Activated CD4-positive, CD25-positive, alpha-beta regulatory T cell treated with anti-CD3 and anti-CD28 coated beads, Interleukin-2, amount 50 U/mL, for 16 hours (primary cell): ENCODE results near the gene ROR2.

Experiments used
- DNase-seq: peaks from one replicate; pipeline ENCODE4 v3.0.0-alpha.2; 2020; ENCODE audit warnings: low read depth, low spot score

Gene ROR2

DNA sequence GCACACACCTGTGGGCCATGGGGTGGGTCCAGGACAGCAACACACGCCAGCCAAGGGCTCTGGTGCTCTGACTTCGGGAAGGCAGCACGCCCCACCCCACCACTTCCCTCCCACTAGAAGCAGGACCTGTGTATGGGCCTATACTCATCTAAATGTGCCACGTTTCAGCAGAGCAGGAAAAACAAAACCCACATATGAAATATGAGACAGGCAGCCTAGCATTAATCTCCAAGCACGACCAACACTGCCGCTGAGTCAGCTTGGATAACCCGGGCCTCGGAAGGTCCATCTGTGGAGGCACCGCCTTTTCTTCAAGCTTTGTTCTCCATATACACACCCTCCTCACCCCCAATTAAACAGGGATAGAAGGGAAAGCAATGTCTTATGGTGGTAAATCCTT is 203.1 kb downstream of the ROR2 start:
- DNase-seq, result no peak

DNA sequence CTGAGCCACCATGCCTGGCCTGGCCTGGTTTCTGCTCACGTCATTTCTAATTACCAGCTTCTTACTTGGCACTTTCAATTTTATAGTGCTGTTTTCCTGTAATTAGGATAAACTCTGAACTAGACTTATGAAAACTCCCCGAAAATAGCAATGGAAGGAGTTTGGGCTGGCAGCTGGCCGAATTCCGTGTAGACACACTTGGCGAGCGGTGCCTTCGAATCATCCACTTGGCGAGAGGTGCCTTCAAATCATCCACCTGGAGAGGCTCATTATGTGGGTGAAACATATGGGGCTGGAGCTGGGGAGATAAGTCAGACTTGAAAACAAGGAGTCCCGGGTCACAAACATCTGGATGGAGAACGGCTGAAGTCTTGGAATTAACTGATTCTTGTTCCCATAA is 203.7 kb downstream of the ROR2 start:
- DNase-seq, result no peak

DNA sequence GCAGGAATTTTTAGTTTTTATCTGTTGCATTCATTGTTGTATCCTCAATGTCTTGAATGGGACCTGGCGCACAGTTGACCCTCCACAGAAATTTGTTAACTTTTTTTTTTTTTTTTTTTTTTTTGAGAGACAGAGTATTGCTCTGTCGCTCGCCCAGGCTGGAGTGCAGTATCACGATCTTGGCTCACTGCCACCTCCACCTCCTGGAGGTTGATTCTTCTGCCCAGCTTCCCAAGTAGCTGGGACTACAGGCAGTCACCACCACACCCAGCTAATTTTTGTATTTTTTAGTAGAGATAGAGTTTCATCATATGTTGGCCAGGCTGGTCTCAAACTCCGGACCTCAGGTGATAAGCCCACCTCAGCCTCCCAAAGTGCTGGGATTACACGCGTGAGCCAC is 205.9 kb downstream of the ROR2 start:
- no peak for DNase-seq

DNA sequence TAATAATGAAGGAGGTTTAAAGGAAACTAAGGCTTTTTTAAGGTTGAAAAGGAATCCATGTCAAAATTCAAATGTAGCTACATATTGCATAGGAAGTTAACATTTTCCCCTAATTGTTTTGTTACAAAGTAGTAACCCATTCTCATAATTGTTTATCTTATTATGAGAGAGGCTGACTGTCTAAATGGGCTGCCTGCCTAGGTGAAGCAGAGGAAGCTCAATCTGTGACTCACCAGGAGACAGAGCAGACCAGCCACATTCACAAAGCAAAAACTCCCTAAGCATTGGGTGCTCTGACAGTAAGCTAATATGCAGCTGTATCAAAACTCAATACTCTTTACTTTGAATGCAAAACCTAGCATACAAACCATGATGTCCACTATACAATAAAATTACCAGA is 208.5 kb downstream of the ROR2 start:
- DNase-seq, result no peak

DNA sequence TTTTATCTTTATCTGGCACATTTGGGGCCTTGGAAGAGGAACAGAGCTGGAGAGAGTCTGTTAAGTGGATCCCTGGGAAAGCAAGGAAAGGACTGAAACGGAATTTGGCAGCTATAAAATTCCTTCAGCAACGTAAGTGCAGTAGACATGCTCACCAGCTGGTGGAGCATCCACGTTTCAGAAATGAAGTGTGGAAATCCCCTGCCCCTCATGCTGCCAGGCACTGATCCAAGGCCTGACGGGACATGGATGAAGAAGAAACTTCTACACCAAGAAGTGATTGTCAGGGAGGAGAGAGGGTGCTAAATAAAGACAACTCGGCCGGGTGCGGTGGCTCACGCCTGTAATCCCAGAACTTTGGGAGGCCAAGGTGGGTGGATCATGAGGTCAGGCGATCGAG is 209.3 kb downstream of the ROR2 start:
- no peak for DNase-seq

DNA sequence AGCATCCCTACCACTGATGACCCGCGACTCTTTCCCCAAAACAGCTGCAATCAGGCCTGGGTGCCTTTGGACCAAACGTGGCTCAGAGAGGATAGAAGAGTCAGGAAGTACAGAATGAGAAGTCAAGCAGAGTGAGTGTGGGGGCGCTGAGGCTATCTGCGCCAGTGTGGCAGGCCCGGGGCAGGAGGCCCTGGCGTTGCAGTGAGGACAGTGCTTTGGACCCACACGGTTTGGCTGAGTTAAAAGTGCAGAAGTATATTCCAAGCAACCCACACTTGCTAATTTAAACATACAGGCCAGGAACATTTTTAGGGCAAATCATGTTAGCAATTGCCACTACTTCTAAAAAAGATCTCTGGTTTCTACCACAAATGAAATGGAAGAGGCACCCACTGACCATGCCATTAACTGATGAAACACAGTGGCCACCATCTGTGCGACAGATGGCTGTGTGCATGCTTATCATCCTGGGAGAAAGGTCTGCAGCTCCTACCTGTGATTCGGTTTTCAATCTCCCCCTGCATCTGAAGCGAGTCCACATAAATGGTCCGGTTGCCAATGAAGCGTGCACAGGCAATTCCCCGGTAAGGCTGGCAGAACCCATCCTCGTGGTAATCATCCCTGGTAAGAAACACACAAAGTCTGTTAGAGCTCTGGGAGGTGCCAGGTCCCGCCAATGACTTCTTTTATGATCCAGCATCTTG is 213.0 kb downstream of the ROR2 start:
- no peak for DNase-seq

DNA sequence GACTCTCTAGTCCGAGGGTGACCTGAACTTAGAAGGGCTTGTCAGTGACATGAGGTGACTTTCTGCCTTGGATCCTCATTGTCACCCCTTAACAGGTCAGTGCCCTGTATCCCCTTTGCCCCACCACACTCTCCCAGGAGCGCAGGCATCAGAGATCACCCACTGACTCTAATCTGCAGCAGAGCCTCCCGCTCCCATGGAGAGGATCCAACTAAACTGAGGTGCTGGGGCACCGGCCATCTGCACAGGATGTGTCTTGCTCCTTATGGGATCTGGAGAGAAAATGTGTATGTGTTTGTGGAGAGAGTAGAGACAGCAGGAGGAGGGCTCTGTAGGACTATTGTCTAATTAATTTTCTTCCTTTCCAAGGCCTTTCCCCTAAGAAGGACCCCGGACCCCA is 213.7 kb downstream of the ROR2 start:
- no peak for DNase-seq

DNA sequence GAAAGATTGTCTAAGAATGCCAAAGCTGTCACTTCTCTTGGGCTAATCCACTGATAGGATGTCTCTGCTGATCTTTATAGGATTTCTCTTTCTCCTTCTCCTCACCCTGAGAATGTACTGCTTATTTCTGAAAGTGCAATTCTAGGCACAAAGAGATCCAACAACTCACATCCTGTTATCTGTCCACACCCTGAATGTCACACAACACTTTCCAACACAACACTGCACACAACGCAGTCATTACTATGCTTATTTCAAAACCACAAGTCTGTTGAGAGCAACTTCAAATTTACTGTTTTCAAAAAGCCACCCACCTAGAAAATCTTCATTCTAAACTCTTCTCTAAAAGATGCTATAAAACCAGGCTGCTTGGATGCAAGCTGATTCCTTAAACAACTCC is 215.0 kb downstream of the ROR2 start:
- DNase-seq, result no peak

DNA sequence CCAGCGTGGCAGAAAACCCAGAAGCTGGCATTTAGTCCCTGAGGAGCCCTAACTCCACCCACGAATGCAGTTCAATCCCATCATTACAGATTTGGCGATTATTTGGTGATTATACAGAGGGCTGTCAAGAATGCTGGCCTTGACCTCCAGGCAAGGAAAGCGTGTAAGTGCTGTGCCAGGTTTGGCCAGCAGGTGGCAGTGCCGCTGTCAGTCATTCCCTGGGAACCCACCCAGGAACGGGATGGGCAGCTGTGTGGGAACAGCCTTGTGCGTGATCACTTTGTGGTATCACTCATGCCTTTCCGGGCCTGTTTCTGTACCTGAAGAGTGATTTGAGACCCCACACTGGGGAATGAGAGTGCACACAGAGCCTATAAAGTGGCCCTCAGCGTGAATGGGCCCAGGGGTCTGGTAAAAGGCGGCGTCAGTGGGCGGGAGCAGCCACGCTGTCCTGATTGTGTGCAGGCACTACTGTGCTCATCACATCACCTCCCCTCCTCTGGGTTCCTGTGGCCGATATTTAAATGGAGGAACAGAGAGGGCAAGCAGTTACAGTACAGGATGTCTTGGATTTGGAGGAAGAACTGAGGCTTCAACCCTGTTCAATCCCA is 215.6 kb downstream of the ROR2 start:
- peak; percentile 37 for DNase-seq

DNA sequence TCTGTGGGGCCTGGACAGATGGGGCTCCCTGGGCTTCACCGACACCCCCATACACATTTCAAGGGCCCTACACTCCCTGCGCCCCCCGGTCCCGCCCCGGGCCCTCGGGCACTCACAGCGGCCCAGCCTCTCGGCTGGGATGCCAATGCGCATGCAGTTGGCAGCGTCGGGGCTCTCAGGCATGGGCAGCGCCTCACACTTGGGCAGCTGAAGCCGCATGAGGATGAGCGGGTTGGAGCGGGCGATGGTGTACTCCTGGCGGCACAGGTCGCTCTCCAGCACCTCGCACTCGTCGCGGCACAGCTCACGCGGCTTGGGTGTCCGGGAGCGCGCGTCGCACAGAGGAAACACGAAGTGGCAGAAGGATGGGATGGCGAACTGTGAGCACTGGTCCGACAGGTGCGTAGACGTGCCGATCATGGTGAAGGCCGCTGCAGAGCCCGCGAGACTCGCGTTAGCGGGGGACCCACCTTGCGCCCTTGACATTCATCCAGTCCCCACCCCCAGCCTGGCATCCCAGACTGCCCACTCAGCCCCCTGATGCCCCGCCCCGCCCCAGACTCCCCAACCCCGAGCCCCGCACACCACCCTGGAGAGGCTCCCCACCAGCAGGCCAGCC is 216.9 kb downstream of the ROR2 start:
- DNase-seq, result no peak

DNA sequence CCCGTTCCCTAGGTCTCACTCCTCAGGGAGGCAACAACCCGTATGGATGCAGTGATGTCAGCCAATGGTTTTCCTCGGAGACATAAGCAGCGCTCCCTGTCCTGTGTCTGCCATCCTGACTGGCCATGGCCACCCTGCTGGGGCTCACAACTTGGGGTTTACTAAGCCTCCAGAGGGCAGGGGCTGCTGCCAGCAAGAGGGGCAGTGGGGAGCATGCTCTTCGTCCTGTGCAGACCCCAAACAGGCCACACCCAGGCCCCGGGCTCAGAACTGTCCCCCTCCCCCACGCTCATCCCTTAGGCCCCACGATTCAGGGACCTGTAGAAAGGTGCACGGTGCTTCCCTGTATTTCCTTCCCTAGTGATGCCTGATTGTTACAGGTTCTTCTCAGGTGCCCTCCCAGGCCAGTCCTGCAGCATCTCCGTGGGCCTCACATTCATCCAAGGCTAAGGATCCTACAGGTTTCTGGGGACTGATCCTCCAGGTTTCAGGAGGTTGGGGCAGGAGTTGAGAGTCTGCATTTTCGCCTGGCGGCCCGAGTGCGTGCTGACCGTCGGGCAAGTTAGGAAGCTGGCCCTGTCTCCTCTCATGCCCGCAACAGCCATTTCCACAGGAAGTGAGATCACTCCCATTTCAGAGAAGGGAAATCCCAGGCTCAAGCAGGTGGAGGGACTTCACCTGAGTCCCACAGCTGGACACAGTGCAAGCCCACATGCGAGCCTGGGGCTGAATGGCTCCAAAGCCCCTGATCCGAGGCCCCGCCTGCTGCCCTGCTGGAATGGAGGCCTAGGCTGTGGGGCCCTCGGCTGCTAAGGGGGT is 217.6 kb downstream of the ROR2 start:
- no peak for DNase-seq

DNA sequence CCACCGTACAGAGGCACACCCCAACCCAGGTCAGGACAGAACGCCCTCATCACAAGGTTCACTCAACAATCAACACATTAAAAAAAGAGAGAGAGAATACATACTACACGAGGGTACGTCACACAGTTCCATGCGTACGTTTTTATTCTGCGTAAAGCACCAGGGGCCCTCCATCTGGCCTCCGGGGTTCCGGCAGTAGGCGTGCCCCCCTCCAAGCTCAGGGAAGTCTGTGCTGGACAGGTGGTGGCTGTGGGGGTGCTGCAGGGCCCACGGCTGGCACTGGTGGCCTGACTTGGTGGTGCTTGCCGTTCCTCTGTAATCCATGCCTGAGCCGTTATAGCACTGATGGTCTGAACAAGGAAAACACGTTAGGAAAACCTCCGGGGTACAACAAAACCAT is 219.2 kb downstream of the ROR2 start:
- DNase-seq, result no peak

DNA sequence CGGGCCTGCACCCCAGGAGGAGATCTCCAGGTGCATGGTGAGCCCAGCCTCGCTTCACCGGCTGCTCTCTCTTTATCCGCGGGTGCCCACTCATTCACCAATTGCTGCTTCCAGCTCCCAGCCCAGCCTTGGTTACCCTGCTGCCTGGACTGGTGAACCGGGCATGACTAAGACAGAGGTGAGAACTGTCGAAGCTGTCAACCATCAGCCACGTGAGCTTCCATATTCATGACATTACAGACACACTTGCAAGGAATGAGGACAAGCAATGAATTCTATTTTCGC is 220.5 kb downstream of the ROR2 start:
- no peak for DNase-seq

DNA sequence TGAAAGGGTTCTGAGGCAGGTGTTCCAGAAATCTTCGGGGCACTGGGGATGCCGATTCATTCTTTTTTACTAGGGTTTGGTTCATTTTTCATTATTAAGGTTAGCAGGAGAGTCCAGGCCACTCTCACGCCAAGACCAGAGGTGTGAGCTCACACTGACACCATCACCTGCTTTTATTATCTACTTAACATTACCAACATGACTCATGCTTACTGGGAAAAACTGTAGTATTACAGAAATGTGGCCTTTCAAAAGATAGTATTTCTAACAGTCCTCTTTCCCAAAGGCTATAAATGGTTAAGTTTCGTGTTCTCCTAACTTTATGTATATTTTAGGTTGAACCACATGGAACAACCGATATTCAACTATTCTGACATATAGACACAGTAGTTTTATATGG is 222.1 kb downstream of the ROR2 start:
- DNase-seq, result no peak

DNA sequence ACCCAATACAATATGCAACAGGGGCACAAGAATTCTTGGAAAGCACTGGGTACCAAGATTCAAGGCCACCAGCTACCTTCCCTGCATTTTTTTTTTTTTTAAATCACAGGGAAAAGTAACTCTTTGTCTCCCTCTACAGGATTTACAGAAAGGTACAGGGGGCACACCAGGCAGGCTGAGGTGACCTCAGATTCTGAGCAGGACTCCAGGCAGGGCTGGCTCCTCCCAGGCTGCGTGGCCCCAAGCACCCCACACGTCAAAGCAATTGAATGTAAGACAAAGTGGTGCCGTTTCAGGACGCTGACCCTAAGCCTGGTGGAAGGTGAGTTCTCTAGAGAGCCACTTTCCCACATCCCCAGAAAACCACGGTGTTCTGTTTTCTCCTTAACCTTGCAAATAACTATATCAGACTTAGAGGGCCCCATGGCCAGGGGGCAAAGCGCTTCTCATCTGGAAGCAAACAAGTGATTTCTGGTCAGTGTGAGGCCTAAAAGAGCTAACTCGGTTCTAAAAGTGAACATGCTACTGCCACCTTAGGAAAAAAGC is 222.6 kb downstream of the ROR2 start:
- no peak for DNase-seq

DNA sequence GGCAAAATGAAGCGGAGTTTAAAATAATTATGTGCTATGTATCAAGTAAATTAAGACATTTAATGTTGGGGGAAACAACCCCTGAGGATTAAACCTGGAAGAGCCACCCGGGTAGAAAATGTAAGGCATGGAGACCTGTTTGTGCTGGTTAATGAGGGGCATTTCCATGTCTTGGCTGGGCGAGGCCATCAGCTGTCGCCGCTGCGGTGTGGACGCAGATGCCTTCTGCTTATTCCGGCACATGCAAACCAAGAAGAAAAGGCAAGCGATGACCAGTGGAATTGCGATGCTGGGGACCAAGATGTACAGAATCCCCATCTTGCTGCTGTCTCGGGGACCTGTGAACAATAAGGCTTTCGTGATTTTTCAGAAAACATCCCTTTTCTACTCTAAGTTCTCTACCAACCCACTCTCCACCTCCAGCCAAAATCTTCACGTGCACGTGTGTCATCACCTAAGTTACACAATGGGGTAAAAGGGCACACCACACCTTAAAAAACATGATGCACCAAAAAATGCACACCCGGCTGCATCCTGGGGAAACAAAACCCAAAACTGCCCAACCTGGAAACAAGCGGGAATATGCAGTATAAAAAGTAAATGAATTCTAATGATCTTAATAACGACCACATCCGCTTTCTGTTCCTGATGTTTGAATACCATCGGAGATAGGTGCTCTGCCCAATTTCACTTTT is 223.5 kb downstream of the ROR2 start:
- no peak for DNase-seq

DNA sequence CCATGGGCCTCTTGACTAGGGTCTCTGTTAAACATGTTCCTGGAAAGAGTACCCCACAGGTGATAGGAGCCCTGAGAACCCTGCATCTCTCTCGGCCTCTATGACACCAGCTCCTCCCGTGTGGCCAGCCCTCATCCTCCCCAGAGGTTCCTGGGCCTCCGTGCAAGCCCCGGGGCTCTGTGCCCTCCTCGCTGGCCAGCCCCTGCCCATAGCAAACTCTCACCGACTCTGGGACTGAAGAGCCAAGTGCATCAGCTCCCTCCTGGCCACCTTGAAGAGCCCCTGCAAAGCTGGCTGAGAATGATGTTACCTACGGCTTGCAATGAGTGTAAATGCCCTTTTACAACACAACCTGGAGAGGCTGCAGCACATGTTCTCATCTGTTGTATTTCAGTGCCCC is 224.4 kb downstream of the ROR2 start:
- DNase-seq, result no peak

DNA sequence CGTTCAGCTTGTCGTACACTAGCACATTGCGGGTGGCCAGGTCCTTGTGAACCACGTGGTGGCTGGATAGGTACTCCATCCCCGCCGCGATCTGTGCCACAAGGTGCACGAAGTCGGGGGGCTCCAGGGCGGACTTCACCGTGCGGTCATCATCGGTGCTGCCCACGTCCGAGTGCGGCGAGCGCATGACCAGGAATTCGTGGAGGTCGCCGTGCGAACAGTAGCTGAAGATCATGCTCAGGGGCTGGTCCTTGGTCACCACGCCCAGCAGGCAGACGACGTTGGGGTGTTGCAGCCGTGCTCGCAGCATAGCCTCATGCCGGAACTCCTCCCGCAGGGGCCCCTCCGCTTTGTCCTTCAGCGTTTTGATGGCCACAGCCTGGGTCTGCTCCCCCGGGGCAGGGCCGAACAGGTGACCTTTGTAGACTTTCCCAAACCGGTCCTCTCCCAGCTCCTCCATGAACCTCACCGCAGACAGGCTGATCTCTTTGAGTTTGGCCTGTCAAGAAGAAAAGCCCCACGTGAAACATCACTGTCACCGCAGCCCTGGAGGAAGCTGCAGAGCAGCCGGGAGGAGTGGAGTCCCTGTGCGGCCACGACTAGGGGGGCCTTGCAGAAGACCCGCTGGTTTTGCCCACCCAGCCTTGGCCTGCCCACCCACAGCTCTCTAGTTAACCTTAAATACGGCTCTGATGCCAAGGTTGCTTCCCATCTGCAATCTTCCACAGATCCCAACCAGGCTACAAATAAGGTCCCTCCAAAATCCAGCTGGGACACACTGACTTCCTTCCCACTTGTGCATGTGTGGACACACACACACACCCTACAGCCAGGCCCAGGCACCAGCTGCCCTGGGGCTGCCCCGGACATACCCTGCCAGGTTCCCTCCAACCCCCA is 225.2 kb downstream of the ROR2 start:
- no peak for DNase-seq

DNA sequence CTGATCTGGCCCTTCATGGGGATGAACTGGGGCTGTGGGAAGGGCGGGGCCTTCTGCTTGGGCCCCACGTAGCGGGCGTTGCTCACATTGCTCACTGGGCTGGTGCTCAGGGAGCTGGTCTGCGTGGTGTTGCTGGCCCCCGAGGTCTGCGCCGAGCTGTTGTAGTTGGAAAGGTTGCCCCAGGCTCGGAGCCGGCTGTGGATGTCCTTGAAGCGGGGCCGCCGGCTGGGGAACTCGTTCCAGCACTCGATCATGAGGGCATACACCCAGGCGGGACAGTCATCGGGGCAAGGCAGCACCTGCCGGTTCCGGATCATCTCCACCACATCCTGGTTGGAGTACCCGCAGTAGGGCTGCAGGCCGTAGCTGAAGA is 226.0 kb downstream of the ROR2 start:
- DNase-seq, result no peak

DNA sequence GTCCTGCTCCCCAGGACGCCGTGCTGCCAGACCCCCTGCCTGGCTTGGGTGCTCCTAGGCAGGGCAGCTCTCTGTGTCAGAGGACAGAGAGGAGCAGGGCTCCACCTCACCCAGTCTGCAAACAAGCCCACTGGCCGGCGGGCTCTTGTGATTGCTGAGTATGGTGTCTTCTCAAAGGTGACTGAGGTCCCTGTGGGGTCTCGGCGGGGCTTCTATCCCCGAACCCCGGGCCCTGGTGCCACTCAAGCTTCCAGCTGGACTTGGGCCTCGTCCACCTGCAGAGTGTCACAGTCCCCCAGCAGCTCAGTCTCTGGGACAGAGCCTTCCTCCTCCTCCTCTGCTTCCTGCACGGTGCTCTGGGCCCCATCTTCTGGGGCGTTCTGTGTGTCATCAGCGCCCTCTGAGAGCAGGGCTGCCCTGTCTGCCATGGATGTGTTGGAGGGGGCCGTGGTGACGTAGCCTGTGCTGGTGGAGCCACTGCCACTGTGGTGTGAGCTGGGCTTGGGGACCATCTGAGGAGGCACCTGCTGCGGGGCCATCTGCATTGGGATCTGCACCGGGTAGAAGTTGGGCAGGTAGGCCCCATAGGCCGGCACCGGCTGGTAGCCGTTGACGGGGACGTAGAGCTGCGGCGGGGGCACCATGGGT is 226.5 kb downstream of the ROR2 start:
- DNase-seq, result no peak
